Measurements from ENCODE around the gene NIPAL3. TPM values are rescaled to one million over a fixed set of nuclear protein-coding genes. Genes with fewer than 3 reads are reported as not detected.
A peak's percentile ranks its signal among the peaks of the same experiment; 100 is the strongest.

The NIPAL3 gene
- total RNA-seq, 1 experiment from 2014 or later, result 7.7 TPM

DNA sequence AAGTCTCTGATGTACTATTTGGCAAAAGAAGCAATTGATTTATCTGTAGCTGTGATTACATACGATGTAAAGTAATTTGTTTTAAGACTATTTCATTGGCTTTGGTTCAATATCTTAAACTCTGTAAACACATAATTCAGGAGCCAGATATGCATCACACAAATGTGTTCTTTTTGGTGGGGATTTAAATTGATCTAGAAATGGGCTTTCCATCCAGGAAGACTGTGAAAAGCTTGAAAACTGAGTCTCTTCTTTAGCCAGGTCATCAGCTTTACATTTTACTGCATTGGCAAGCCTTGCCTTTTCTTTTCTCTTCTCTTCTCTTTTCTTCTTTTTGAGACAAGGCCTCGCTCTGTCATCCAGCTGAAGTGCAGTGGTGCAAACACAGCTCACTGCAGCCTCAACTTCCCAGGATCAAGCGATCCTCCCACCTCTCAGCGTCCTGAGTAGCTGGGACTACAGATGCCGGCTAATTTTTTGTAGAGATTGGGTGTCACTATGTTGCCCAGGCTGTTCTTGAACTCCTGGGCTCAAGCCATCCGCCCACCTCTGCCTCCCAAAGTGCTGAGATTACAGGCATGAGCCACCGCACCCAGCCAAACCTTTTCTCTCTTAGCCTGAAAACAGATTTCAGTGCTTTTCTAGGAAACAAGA lies 88.4 kb downstream of the NIPAL3 start:
- no peak overlapping the region for H3T11ph ChIP-seq (ENCODE audit: low read length)
- H3K18ac ChIP-seq (ENCODE audit: insufficient read length, low read depth, low read length), result no peak overlapping the region
- no peak overlapping the region for H3K56ac ChIP-seq (ENCODE audit: insufficient read length, low read depth, low read length)
- no peak overlapping the region for H2AFZ ChIP-seq (ENCODE audit: low read length)
- peaks cover 55 to 61% of the 10 kb centered on the region in 2 experiments for H3K4me1 Mint-ChIP-seq
- peak overlapping the region in 1 of 3 experiments; percentile 20; a peak in 1 of 7 replicates for H3K27ac Mint-ChIP-seq
- H3K4ac ChIP-seq (ENCODE audit: low read depth, low read length), result no peak overlapping the region
- peak overlapping the region; percentile 82 to 95 for H3K4me3 Mint-ChIP-seq
- H3K27me3 Mint-ChIP-seq (ENCODE audit: low read depth), result peaks cover 4% of the 10 kb centered on the region
- peaks cover 6% of the 10 kb centered on the region; the same call in 1 of the 2 replicates for H3K4me1 ChIP-seq (ENCODE audit: insufficient read depth, low read length)
- no peak overlapping the region for H3K9ac ChIP-seq (ENCODE audit: extremely low read depth, insufficient read length, low read length)
- TF ChIP-seq, protein P1, sequence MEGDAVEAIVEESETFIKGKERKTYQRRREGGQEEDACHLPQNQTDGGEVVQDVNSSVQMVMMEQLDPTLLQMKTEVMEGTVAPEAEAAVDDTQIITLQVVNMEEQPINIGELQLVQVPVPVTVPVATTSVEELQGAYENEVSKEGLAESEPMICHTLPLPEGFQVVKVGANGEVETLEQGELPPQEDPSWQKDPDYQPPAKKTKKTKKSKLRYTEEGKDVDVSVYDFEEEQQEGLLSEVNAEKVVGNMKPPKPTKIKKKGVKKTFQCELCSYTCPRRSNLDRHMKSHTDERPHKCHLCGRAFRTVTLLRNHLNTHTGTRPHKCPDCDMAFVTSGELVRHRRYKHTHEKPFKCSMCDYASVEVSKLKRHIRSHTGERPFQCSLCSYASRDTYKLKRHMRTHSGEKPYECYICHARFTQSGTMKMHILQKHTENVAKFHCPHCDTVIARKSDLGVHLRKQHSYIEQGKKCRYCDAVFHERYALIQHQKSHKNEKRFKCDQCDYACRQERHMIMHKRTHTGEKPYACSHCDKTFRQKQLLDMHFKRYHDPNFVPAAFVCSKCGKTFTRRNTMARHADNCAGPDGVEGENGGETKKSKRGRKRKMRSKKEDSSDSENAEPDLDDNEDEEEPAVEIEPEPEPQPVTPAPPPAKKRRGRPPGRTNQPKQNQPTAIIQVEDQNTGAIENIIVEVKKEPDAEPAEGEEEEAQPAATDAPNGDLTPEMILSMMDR (conservative IDR thresholded peaks at IDR 0.05), result no peak
- no peak overlapping the region for H3K27ac ChIP-seq (ENCODE audit: insufficient read length, low read depth, low read length)
- H3K79me1 ChIP-seq (ENCODE audit: insufficient read depth, low read depth, low read length, poor library complexity, severe bottlenecking), result no peaks in the 10 kb centered on the region
- H3K36me3 Mint-ChIP-seq (ENCODE audit: insufficient read depth in 1 of 3, low read depth in 3 of 3), result no peaks in the 10 kb centered on the region; a peak in 1 of 7 replicates
- no peak overlapping the region for H3K23ac ChIP-seq (ENCODE audit: insufficient read length, low read depth, low read length)
- DNase-seq, result no peak
- no peak overlapping the region for H2BK15ac ChIP-seq (ENCODE audit: low read depth, low read length)
- H2BK12ac ChIP-seq (ENCODE audit: insufficient read length, low read depth, low read length), result no peak overlapping the region
- no peaks in the 10 kb centered on the region for H3K9me3 ChIP-seq (ENCODE audit: control insufficient read depth, low read depth, low read length)
- no peak overlapping the region for H2BK120ac ChIP-seq (ENCODE audit: low read depth, low read length, poor library complexity, severe bottlenecking)
- no peaks in the 10 kb centered on the region for H4K20me1 ChIP-seq (ENCODE audit: control insufficient read depth, insufficient read depth, insufficient read length)
- no CpG with 5 or more reads among the region's 7 CpGs for WGBS (ENCODE audit: extremely low coverage, insufficient read length, low lambda C conversion rate)
- peak overlapping the region; percentile 71 for H3K4me2 ChIP-seq (ENCODE audit: insufficient read depth, insufficient read length, low read length)
- H4K91ac ChIP-seq (ENCODE audit: insufficient read length, low read depth, low read length), result no peak overlapping the region
- no peak overlapping the region for H3K14ac ChIP-seq (ENCODE audit: insufficient read depth, low read length)
- H3K27me3 ChIP-seq (ENCODE audit: insufficient read depth, low read length), result no peaks in the 10 kb centered on the region
- H4K5ac ChIP-seq (ENCODE audit: insufficient read length, low read depth, low read length), result no peak overlapping the region
- H2BK5ac ChIP-seq (ENCODE audit: insufficient read length, low read length), result no peak overlapping the region
- H3K79me2 ChIP-seq (ENCODE audit: insufficient read depth, low read length), result no peaks in the 10 kb centered on the region
- no peak overlapping the region for H2AK5ac ChIP-seq (ENCODE audit: insufficient read length, low read length)
- no peak overlapping the region for H4K8ac ChIP-seq (replicated peaks; ENCODE audit: insufficient read length, low read depth, low read length)
- H2BK20ac ChIP-seq (ENCODE audit: low read depth, low read length, poor library complexity, severe bottlenecking), result no peak overlapping the region
- H3K23me2 ChIP-seq (ENCODE audit: insufficient read length, low read depth, low read length, poor library complexity, severe bottlenecking), result peaks cover 9% of the 10 kb centered on the region
- no peaks in the 10 kb centered on the region for H3K9me3 Mint-ChIP-seq

All from H9 (cell line).